ENCODE results near the gene SH3PXD2B.

GRCh38 chr5:172454358-172455086 lies at the start of gene SH3PXD2B:
- TF ChIP-seq, protein P1, sequence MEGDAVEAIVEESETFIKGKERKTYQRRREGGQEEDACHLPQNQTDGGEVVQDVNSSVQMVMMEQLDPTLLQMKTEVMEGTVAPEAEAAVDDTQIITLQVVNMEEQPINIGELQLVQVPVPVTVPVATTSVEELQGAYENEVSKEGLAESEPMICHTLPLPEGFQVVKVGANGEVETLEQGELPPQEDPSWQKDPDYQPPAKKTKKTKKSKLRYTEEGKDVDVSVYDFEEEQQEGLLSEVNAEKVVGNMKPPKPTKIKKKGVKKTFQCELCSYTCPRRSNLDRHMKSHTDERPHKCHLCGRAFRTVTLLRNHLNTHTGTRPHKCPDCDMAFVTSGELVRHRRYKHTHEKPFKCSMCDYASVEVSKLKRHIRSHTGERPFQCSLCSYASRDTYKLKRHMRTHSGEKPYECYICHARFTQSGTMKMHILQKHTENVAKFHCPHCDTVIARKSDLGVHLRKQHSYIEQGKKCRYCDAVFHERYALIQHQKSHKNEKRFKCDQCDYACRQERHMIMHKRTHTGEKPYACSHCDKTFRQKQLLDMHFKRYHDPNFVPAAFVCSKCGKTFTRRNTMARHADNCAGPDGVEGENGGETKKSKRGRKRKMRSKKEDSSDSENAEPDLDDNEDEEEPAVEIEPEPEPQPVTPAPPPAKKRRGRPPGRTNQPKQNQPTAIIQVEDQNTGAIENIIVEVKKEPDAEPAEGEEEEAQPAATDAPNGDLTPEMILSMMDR (IDR thresholded peaks at IDR 0.05) = no peak
- peak in 1 of 2 donors; percentile 49 for TF ChIP-seq POLR2A (IDR thresholded peaks at IDR 0.05)
